22Rv1 (cell line): Measurements from ENCODE around the gene ERICH6.

Source experiments
- H3K27ac ChIP-seq: fragments of 450-650 bp; 2 replicates; pipeline ENCODE4 v1.5.1; 2017
- ZFX ChIP-seq: fragments of 450-650 bp; IDR thresholded peaks from 2 replicates; pipeline ENCODE4 v1.6.1; 2017; ENCODE audit warnings: antibody characterized with exemption, borderline replicate concordance
- TF ChIP-seq, protein P1 (sequence below): fragments of 450-650 bp; IDR thresholded peaks from 2 replicates; pipeline ENCODE4 v1.5.1; 2017; ENCODE audit warnings: mild to moderate bottlenecking

Gene ERICH6

GRCh38 chr3:150739877-150740645 is 36.3 kb upstream of the ERICH6 start:
- no peak overlapping the region for H3K27ac ChIP-seq
- TF ChIP-seq, protein P1, sequence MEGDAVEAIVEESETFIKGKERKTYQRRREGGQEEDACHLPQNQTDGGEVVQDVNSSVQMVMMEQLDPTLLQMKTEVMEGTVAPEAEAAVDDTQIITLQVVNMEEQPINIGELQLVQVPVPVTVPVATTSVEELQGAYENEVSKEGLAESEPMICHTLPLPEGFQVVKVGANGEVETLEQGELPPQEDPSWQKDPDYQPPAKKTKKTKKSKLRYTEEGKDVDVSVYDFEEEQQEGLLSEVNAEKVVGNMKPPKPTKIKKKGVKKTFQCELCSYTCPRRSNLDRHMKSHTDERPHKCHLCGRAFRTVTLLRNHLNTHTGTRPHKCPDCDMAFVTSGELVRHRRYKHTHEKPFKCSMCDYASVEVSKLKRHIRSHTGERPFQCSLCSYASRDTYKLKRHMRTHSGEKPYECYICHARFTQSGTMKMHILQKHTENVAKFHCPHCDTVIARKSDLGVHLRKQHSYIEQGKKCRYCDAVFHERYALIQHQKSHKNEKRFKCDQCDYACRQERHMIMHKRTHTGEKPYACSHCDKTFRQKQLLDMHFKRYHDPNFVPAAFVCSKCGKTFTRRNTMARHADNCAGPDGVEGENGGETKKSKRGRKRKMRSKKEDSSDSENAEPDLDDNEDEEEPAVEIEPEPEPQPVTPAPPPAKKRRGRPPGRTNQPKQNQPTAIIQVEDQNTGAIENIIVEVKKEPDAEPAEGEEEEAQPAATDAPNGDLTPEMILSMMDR = no peak
- TF ChIP-seq ZFX = no peak

GRCh38 chr3:150739200-150739863 is 35.6 kb upstream of the ERICH6 start:
- H3K27ac ChIP-seq = no peak overlapping the region
- no peak for TF ChIP-seq ZFX
- TF ChIP-seq, protein P1 = no peak

GRCh38 chr3:150738688-150739087 is 35.0 kb upstream of the ERICH6 start:
- no peak overlapping the region for H3K27ac ChIP-seq
- no peak for TF ChIP-seq ZFX
- TF ChIP-seq, protein P1 = no peak

DNA sequence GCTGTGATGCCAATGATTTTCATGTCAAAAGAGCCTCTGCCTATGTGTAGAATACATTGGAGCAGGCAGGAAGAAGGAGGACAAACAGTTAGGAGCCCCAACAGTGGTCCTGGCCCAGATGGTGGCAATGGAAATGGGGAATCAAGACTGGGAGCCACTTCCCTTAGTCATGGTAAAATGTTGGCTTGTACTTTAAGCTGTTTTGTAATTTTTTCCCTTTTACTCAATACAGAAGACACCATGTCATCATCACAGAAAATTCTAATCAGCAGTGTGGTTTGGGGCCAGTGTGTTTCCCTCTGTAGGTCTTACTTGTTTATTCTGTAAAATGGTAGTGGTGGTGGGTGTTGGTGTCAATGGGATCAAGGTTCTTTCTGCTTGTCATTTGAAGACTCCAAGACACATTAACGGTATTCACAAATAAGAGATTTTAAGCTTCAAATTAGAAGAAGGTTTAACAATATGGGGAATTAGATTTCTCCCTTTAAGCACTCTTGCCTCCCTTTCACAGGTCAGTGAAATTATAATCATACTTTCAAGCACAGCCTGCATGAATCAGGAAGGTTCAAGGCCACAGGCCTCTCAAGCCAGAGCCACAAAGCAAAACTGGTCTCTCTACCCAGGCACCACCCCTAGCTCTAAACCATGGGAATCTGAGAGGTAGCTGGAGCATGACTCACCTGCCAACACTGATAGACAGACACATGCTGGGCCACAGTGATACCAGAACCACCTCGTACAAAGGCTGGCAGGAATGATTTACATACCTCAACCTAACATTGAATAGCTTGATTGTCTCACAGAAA is 34.4 kb upstream of the ERICH6 start:
- no peak overlapping the region; the same call in 1 of the 2 replicates for H3K27ac ChIP-seq
- TF ChIP-seq ZFX = no peak
- TF ChIP-seq, protein P1 = no peak

- H3K27ac ChIP-seq = no peak overlapping the region; the same call in 1 of the 2 replicates
- no peak for TF ChIP-seq ZFX
- TF ChIP-seq, protein P1 = no peak
Measured at GRCh38 chr3:150736903-150737832, 33.4 kb upstream of the ERICH6 start.

GRCh38 chr3:150736316-150736719 is 32.6 kb upstream of the ERICH6 start:
- no peak overlapping the region for H3K27ac ChIP-seq
- TF ChIP-seq, protein P1 = no peak
- no peak for TF ChIP-seq ZFX
